Left hindlimb (tissue), 1 donor: ENCODE results near the gene GINS1.
"Not testable (repeated sequence)": the region's sequence is repeated elsewhere in the genome, so short reads cannot be mapped to it uniquely, and the experiment has no call there.

Experiments used
- DNase-seq: peaks from one replicate; pipeline ENCODE4 v3.0.0-alpha.2; 2018

GINS1 gene

DNA sequence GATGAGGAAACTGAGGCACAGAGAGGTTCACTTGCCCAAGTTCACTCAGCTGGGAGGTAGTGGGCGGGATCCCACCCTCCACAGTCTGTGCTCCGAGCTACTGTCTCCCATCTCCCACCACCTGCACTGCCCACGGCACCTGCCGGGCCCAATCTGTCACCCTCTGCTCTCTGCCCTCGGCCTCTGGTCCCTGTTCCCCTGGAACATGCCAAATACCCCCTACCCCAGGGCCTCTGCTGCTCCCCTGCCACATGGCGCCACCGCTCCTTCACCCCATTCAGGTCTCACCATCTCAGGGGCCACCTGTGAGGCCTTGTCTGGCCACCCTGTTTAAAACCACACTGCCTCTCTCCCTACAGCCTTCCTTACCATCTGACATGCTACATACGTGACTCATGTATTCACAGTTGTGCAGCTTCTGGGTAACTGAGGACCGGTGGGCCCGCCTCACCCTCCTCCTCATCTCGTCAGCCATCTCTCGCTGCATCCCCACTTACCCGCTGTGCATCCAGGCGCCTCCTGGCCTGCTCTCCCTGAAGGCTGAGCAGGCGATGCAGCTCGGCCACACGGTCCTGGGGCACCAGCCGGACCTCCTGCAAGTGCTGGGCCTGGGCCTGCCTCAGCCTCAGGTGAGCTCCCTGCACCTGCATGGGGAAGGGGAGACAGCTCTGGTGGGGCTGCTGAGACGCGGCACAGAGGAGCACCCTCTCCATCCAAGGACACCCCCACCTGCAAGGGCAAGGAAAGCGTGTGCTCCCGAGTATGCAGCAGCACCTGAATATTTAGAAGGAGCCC, 50.6 kb downstream of the GINS1 start:
- DNase-seq, result no peak

GRCh38 chr20:25459111-25459830, 51.8 kb downstream of the GINS1 start:
- DNase-seq, result no peak

GRCh38 chr20:25459916-25460535, 52.6 kb downstream of the GINS1 start:
- DNase-seq, result no peak

DNA sequence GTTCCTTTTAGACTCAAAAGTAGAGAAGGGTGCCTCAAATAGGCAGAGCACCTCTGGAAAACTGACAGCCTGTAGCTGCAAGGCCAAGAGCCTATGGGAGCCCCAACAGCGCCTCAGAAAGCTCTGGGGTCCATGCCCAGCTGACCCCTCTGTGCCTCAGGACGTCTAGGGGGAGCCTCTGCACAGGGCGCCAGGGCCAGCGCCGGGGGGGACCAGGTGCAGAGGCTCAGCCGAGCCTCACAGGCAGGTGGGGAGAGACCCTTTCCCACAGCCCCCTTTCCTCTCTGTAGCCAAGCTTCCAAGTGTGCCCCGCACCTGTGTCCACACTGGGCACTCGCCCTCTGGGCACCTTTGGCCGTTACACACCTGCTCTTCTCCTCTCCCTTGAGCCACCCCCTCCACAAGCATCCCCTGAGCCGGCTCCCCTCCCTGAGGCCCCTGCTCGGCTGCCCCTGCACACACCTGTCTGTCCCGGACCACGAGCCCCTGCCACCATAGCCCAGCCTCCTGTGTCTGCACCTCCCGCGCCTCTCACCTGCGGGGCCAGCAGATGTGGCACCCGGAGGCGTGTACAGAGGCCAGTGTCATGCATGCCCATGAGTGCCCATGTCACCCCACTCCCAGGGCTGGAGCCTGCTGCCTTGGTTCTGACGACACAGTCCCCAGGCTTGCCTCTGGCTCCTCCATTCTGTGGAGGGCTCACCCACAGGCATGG, 53.2 kb downstream of the GINS1 start:
- DNase-seq, result no peak

DNA sequence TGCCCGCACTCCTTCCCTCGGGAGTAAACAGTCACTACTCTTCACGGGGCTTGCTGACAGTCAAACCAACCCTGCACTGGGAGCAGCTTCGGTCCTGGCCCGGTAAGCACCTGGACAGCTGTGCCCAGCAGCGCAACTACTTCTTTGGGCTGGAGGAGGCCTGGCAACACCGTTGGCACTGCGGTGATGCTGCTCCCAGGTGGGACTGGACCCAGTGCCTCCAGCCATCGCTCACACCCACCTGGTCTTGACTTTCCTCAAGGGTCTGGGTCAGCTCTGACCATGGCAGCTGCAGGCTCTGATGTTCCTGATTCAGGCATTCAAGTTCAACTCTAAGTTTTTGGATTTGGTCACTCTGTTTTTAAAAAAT, 53.8 kb downstream of the GINS1 start:
- DNase-seq, result no peak

DNA sequence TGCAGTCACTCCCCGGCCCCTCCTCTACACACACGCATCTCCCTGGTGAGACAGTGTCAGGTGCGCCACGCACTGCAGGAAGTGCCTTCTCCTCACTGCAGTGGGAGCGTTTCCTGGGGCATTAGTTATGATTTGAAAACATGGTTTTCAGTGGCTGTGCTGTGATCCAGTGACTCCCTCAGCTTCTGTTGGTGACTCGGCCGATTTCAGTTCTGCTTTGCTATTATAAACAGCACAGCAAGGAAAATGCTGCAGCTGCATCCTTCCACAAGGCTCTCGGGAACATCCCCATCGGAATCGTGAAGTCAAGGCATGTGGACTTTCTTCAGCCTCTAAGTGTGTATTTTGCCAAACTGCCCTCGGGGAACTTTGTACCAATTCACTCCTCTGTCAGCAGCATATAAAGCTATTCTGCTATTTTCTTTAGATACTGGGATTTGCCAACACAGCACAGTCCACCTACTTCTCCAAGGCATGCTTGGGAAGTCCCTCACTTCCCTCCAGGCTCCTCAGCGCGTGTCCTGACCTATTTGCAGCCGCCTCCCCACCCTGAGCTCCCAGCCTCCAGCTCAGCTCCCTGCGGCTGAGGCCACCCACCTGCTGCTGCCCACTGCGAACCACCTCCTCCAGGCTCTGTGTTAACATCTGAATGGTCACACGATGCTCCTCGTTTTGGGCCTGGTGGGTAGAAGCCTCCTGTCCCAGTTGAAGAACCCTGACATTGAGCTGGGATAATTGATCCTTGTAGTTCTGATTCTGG, 54.5 kb downstream of the GINS1 start:
- no peak for DNase-seq

GRCh38 chr20:25464501-25465242, 57.2 kb downstream of the GINS1 start:
- no peak for DNase-seq

DNA sequence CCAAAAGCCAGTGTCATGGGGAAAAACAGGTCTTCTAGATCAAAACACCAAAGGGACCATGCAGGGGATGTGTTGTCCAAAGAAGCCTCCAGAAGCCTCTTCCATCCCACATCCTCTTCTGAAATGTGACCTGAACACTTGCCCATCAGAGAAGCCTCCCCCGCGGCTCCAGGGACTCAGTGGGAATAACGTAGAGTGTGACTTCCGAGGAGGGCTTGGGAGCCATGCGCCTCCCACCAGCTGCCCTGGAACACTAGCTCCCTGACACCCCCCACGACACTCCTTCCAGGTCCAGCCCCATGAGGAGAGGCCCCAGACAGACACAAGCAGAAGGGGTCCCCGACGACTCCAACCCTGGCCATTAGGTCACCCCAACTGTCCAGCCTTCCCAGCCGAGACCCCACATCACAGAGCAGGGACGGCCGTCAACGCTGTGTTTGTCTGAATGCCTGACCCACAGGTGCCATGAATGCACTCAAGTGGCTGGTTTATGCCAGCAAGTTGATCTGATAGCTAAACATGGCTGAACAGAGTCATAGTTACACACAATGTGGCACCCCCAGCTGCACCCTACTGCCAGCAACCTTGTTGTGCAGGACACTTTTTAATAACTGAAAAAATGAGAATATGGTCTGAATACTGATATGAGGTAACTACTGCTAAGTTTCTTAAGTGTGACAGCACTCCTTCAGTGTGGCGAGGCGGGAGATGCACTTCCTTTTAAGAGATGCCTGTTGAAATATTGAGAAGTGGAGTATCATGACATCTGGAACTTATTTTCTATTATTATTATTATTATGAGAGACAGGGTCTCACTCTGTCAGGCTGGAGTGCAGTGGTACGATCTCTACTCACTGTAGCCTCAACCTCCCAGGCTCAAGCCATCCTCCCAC, 58.0 kb downstream of the GINS1 start:
- no peak for DNase-seq

DNA sequence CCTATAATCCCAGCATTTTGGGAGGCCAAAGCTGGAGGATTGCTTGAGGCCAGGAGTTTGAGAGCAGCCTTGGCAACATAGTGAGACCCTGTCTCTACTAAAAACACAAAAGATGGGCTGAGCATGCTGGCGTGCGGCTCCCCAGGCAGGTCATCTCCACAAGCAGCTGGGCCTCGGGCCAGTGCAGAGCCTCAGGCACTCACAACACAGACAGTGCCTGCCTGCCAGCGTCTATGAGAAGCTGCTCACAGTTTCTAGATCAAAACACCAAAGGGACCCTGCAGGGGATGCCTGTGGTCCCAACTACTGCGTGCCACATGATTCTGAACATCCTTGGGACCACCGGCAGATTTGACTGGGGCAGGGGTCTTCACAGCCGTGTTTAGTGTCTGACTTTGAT, 59.4 kb downstream of the GINS1 start:
- no peak for DNase-seq

- no peak for DNase-seq
Measured at GRCh38 chr20:25467441-25467840, 60.0 kb downstream of the GINS1 start.

- no peak for DNase-seq
Measured at GRCh38 chr20:25468126-25469075, 60.9 kb downstream of the GINS1 start.

GRCh38 chr20:25469558-25469957, 62.1 kb downstream of the GINS1 start:
- peak; percentile 20 for DNase-seq

DNA sequence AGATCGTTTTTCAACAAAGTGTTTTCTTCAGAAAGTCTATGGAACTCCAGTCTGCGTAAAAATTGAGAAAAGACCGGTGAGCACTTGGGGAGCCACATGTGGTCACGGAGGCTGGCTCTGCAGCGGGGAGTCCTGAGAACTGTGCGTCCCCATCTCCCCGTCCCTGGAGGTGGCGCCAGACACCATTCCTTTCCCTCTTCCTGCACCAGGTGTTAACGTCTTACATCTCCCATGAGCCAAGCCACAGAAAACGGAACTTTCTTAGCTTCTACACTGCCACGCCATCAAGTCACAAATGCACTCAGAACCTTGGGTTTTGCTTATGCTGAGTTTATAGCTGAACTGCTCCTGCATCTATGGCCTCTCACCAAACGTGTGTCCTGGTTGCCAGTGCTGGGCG, 62.6 kb downstream of the GINS1 start:
- peak; percentile 41 for DNase-seq

GRCh38 chr20:25471020-25471419, 63.5 kb downstream of the GINS1 start:
- peak; percentile 13 for DNase-seq

DNA sequence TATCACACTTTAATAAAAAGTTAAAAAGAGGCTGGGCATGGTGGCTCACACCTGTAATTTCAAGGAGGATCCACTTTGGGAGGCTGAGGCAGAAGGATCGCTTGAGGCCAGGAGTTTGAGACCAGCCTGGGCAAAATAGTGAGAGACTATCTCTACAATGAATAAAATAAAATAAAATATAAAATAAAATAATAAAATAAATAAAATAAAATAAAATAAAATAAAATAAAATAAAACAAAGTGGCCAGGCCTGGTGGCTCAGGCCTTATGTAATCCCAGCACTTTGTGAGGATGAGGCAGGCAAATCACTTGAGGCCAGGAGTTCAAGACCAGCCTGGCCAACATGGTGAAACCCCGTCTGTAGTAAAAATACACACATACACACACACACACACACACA, 65.8 kb downstream of the GINS1 start:
- not testable (repeated sequence) for DNase-seq

DNA sequence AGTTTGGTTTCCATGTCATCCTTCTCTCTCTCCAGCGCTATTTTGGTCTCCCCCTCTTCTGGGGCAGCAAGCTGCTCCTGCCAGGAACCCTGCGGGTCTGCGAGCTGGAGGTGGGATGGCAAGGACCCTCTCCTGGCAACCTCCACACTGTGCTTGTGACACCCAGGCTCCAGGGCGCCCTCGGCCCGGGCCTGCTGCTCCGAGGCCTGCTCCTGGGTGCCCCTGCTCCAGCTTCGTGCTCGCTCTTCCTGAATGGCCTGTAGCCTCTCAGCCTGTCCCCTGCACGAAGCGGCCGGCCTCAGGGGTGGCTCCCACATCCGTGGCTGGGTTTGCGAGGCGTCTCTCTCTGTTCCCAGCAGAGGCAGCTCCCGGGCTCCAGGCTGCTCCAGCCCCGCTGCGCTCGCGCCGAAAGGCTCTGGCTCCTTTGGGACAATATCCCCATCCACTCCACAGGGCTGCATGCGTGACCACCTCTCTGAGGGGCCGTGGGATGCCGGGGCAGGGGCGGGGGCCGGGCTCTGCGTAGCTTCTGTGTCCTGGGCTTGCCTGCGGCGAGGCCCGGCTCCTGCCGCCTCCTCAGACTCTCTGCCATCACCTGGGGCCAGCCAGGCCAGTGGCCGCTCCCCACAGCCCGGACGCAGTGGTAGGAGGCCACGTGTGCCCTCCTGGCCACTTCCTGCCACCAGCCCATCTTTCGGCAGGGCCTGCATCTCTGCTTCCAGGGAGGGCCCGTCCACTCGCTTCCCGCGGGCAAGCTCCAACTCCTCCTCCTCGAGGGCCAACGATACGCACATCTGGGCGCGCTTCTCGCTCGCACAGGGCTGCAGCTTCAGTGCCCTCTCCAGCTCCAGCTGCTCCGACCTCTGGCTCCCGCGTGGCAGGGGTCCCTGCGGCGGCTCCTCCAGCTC, 68.9 kb downstream of the GINS1 start:
- no peak for DNase-seq

DNA sequence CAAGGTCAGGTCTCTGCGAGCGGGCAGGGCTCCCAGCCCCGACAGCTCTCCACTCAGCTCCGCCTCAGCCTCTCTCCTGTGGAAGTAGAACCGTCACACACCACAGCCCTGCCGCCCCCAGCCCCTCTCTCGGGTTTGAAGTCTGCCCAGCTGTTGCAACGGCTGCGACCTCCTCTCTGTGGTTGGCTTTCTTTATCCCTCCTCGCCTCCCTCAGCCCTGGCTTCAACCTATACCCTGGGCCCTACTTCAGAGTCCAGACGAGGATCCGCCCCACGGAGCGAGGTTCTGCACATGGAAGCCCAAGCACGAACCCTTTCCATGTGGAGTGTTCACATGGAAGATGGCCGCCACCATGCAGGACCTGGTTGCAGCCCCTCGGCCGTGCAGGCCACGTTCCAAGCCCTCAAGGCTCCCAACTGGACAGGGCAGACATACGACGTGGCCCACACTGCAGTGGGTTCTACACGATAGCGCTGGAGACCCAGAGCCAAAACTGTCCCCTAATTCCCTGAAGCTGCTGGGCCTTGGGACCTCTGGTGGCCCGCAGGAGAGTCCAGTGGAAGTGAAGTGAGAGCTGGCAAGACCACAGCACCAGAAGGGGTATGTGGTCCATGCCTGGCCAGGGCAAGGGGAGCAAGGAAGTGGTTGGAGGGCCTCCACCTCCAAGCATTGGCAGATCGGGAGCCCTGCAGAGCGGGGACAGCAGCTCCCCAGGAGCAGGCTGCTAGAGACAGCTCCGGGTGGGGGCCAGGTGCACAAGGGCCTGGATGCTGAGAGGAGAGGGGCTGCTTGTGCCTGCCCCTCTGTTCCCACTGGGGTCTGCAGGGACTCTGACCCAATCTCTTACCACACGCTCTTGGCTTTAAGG, 69.8 kb downstream of the GINS1 start:
- no peak for DNase-seq
